SJCRH30 (cell line): Measurements from ENCODE around the gene ABLIM3. TPM values are rescaled to one million over a fixed set of nuclear protein-coding genes. Genes with fewer than 3 reads are reported as not detected.
A peak's percentile ranks its signal among the peaks of the same experiment; 100 is the strongest.

Experiments
- DNase-seq, 2 experiments: peaks; one replicate each; pipeline ENCODE4 v3.0.0-alpha.2; 2015 to 2020
- H3K27ac ChIP-seq: fragments of 250-450 bp; sonication (Bioruptor Pico); 2 replicates; pipeline ENCODE4 v1.5.1; 2020; ENCODE audit warnings: mild to moderate bottlenecking, moderate library complexity
- H3K27me3 ChIP-seq: fragments of 250-450 bp; sonication (Bioruptor Pico); 2 replicates; pipeline ENCODE4 v1.5.1; 2020; ENCODE audit warnings: mild to moderate bottlenecking, moderate library complexity
- H3K36me3 ChIP-seq: fragments of 250-450 bp; sonication (Bioruptor Pico); 2 replicates; pipeline ENCODE4 v1.5.1; 2020; ENCODE audit warnings: mild to moderate bottlenecking, moderate library complexity
- H3K4me1 ChIP-seq: fragments of 250-450 bp; sonication (Bioruptor Pico); 2 replicates; pipeline ENCODE4 v1.5.1; 2020; ENCODE audit warnings: mild to moderate bottlenecking, moderate library complexity
- H3K4me3 ChIP-seq: fragments of 250-450 bp; sonication (Bioruptor Pico); 2 replicates; pipeline ENCODE4 v1.5.1; 2020; ENCODE audit warnings: mild to moderate bottlenecking, moderate library complexity
- H3K9me3 ChIP-seq: fragments of 250-450 bp; sonication (Bioruptor Pico); replicated peaks from 2 replicates; pipeline ENCODE4 v1.5.1; 2020; ENCODE audit warnings: mild to moderate bottlenecking, moderate library complexity
- total RNA-seq: library from RNA; depleted of rRNA; stranded (reverse); fragments of >200 nt; shearing (Covaris generic); gene quantifications from 2 replicates; pipeline ENCODE4 v1.2.3, GENCODE V29; 2014

The ABLIM3 gene
- total RNA-seq, 1 experiment from 2014 or later, result 0.10 TPM

DNA sequence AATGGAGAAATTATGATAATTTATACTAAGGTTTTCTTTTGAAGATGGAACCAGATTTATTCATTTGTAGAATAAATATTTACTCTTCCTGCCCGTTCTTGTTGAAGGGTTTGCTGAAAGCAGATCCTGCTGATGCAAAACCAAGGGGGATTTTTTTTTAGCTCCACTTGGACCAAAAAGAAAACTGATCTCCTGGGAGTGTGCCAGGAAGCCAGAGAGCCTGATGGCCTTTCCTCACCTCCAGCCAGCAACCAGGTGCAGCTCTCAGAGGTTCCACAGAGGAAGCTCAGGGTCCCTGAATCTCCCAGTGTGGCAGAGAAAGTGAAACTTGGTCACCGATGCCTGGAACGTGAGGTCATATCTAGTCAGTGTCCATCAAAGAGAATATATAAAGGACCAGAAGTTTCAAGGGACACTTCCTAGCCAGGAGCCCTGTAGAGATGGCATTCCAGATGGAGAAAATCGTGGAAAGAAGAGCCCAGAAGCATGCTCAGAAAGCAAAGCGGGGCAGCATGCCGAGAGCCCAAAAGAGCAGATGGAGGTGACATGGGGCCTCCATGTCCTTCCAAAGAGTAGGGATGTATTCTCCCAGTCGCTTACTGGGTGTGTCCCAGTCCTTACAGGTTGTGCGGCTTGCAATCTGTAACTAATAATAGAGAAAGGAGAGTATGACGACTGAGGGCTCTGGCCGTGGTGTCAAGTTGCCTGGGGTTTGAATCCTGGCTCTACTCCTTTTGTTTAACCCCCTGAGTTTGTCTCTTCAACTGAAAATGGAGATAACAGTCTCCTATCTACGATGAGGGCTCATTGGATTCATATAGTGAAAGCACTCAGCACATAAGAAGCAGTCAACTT, 142.6 kb downstream of the ABLIM3 start:
- Histone ChIP-seq H3K36me3 (no peaks in the 10 kb centered on the region), H3K9me3 (no peaks in the 10 kb centered on the region), H3K27me3 (0 out of 2 replicates have a peak, but pooled peaks cover 5% of the 10 kb centered on the region), H3K4me1 (no peaks in the 10 kb centered on the region; the same call in 1 of the 2 replicates), H3K27ac (no peak overlapping the region), H3K4me3 (no peak overlapping the region)
- no peak for DNase-seq

DNA sequence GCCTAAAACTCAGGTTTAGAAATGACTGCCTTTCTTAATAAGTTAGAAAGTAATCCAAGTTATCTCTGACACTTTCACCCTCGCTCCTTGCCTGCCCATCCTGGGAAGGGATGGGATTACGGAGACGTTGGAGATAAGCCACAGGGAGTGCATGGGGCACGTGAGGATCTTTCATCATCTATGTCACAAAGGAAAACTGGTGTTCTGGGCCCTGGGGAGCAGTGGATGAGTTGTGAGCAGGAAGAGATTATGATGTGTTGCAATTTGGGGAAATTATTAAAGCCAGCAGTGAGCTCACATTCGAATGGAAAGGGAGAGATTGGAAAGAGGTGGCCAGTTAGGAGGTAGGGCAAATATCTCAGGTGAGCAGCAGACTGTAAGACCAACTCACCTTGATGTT, 143.2 kb downstream of the ABLIM3 start:
- no peaks in the 10 kb centered on the region; the same call in 1 of the 2 replicates for H3K4me1 ChIP-seq
- no peak for DNase-seq
- H3K36me3 ChIP-seq, result no peaks in the 10 kb centered on the region
- 0 out of 2 replicates have a peak, but pooled peaks cover 5% of the 10 kb centered on the region for H3K27me3 ChIP-seq
- no peak overlapping the region for H3K27ac ChIP-seq
- no peak overlapping the region for H3K4me3 ChIP-seq
- no peaks in the 10 kb centered on the region for H3K9me3 ChIP-seq

DNA sequence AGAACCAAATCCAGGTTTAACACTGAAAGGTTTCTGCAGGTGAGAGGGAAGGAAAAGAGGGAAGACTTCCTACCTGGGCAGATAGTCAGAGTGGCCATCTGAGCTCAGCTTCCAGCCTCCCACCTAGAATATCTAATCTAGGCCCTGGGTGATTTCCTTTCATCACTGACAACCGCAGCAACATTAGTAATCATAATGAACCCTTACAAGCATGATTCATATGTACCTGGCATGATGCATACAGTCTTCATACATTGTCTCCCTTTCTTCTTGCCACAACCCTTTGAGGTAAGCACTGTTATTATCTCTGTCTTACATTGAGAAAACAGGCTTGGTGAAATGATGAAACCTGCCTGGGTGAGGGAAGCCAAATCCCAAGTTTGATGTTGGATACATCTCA, 143.9 kb downstream of the ABLIM3 start:
- Histone ChIP-seq H3K27ac (no peak overlapping the region), H3K4me1 (no peaks in the 10 kb centered on the region; the same call in 1 of the 2 replicates), H3K9me3 (no peaks in the 10 kb centered on the region)

DNA sequence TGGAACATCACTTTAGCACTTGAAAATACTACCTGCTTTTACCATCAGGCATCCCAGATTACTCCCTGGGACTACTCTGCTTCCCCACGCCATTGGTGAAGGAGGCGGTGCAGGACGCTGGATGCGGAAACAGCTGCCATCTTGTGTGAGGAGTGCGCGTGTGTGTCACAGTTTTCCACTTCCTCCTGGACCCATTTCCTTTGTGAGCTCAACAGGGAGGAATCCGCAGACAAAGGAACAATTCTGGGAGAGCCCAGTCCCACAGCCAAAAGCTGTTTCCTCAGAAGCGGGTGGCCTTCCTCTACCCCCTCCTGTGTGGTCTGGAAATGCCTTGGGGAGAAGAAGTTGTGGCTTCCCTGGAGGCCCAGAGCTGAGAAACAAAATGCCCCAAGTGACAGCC, 147.1 kb downstream of the ABLIM3 start:
- Histone ChIP-seq H3K9me3 (no peaks in the 10 kb centered on the region), H3K27me3 (0 out of 2 replicates have a peak, but pooled peaks cover 5% of the 10 kb centered on the region), H3K27ac (0 out of 2 replicates have a peak overlapping the region, but pooled peaks have one; percentile 17), H3K4me1 (no peaks in the 10 kb centered on the region; the same call in 1 of the 2 replicates), H3K36me3 (no peaks in the 10 kb centered on the region), H3K4me3 (peak overlapping the region; percentile 23)
- peak in 1 of 2 experiments; percentile 26 for DNase-seq

More for the DNA sequence above, 143.9 kb downstream of the ABLIM3 start:
- H3K27me3 ChIP-seq, result 0 out of 2 replicates have a peak, but pooled peaks cover 5% of the 10 kb centered on the region
- H3K36me3 ChIP-seq, result no peaks in the 10 kb centered on the region
- no peak for DNase-seq
- no peak overlapping the region for H3K4me3 ChIP-seq

DNA sequence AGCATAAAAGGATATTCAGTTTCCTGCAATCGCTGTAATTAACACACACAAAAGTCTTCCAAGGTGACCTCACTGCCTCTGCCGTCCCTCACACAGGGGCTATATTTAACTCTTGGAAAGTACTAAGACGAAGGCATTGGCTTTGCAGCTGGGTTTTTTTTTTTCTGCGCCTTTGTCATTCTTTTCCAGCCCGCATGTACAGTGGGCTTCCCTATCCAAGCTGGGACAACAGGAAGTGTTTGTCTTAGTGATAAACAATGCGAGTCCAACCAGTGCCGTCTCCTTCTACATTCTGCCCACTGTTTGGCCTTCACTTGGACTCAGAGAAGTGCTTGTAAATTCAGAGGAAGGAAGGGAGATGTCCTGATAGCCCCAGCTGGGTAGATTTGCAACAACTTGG, 148.0 kb downstream of the ABLIM3 start:
- no peak for DNase-seq
- H3K27me3 ChIP-seq, result 0 out of 2 replicates have a peak, but pooled peaks cover 8% of the 10 kb centered on the region

DNA sequence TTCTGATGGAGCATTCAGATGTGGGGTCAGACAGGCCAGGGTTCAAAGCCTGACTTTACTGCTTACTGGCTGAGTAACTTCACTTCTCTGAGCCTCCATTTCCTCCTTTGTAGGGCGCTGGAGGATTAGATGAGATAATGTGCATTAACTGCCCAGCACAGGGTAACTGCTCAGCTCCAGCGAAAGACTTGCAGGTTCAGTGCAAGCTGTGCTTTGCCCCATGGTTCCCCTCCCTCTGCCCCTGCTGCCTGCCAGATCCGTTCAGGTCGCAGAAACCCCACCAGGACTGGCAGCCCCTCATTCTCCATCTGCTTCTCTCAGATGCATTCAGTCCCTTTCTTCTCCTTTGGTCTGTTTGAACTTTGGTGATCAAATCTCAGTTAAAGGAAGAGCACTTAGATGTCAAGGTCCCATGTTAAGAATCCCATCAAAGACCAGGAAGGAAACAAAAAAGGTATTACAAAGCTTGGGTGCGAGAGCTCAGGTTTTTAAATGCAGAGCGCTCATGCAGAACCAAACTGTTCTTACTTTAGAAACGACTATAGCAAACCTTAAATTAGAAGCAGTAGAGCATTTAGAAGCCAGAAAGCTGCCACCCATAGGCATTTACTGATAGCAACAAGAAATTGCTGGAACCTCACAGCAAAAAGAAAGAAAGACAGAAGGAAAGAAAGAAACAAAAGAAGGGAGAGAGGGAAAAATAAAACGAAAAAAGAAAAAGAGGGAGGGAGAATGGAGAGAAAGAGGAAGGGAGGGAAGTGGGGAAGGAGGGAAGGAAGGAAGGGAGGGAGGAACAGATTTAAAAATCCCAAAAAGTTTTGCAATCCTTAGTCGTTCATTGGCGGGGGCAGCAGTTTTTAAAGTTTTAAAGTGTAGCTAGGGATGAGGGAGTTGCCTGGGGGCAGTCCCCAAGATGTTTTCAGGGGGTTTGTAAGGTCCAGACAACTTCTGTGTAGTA, 153.9 kb downstream of the ABLIM3 start:
- no peaks in the 10 kb centered on the region for H3K36me3 ChIP-seq
- H3K27ac ChIP-seq, result no peak overlapping the region
- H3K27me3 ChIP-seq, result peaks cover 6% of the 10 kb centered on the region; the same call in 1 of the 2 replicates
- no peak for DNase-seq
- H3K4me1 ChIP-seq, result no peaks in the 10 kb centered on the region
- H3K9me3 ChIP-seq, result no peaks in the 10 kb centered on the region
- H3K4me3 ChIP-seq, result no peak overlapping the region

More for the DNA sequence above, 148.0 kb downstream of the ABLIM3 start:
- H3K4me3 ChIP-seq, result no peak overlapping the region
- no peaks in the 10 kb centered on the region for H3K9me3 ChIP-seq
- H3K27ac ChIP-seq, result no peak overlapping the region
- no peaks in the 10 kb centered on the region for H3K36me3 ChIP-seq
- H3K4me1 ChIP-seq, result no peaks in the 10 kb centered on the region; the same call in 1 of the 2 replicates

DNA sequence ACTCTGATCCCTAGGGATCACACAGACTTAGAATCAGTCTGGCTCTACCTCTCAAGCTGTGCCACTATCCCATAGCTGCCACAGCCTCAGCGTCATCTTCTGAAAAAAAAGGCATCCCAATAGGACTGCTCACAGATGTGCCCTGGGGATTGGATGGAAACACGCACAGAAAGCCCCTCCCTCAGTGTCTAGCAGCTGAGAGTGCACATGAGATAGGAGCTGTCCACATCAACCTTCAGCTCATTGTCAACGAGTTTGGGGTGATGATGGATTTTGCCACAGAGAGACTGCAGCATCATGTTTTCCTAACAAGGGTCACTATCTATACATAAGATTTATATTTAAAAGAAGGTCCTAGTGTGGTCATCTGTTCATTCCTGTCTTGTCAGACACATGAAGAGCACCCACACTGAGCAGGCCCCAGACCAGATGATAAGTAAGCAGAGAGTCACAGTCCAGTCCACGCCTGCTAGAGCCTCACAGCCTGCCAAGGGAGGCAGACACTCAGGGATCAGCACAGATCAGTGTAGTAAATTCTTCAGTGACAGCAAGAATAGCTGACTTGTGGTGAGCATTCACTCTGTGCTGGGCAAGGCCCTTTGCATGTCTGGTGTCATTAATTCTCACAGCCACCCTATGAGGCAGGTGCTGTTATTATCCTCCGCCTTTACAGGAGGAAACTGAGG, 156.2 kb downstream of the ABLIM3 start:
- no peaks in the 10 kb centered on the region for H3K36me3 ChIP-seq
- no peak overlapping the region for H3K27ac ChIP-seq
- peaks cover 6% of the 10 kb centered on the region; the same call in 1 of the 2 replicates for H3K27me3 ChIP-seq
- DNase-seq, result no peak
- no peak overlapping the region for H3K4me3 ChIP-seq
- H3K4me1 ChIP-seq, result no peaks in the 10 kb centered on the region
- no peaks in the 10 kb centered on the region for H3K9me3 ChIP-seq

DNA sequence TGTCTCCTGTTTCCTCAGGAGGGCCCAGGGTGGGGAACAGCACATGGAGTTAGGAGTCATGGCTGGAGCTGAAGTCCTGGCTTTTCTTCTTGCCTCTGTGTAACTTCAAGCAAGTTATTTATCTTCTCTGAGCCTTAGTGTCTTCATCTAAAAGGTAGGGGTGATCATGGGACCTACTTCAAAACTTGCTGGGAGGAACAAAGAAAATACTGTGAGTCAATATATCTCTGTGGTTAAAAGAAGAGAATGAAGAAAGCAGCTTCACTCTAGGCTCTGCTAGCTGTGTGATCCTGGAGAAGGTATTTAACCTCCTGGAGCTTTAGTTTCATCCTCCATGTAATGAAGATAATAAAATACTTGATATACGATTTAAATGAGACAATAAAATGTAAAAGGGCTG, 156.9 kb downstream of the ABLIM3 start:
- H3K36me3 ChIP-seq, result no peaks in the 10 kb centered on the region
- H3K4me1 ChIP-seq, result no peaks in the 10 kb centered on the region
- peaks cover 6% of the 10 kb centered on the region; the same call in 1 of the 2 replicates for H3K27me3 ChIP-seq
- DNase-seq, result no peak
- H3K4me3 ChIP-seq, result no peak overlapping the region
- no peaks in the 10 kb centered on the region for H3K9me3 ChIP-seq
- H3K27ac ChIP-seq, result no peak overlapping the region

DNA sequence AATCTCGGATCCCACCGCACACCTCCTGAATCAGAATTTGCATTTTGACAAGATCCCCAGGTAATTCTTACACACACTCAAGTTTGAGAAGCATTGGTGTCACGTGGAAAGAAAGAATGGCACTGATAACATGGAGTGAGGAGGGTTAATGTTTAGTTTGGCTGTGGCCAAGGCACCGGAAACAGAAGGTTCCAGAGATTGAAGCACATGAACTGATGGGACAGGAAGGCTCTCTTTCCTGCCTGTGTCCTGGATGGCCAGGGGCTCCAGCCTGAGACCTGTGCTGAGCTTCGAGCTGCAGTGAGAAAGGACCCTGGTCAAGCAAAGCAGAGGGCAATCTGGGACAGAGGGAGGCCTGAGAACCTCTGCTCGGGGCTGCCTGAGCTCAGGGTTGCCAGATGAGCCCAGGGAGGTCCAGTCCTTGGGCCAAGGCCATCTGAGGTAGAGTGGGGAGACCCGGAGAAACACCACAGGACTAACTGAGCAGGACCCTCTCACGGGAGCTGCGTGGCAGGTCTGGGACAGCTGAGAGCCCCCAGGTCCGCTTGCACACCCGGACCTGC, 157.6 kb downstream of the ABLIM3 start:
- DNase-seq, result no peak
- no peak overlapping the region for H3K27ac ChIP-seq
- peaks cover 6% of the 10 kb centered on the region; the same call in 1 of the 2 replicates for H3K27me3 ChIP-seq
- no peak overlapping the region for H3K4me3 ChIP-seq
- no peaks in the 10 kb centered on the region for H3K36me3 ChIP-seq
- H3K9me3 ChIP-seq, result no peaks in the 10 kb centered on the region
- no peaks in the 10 kb centered on the region for H3K4me1 ChIP-seq

DNA sequence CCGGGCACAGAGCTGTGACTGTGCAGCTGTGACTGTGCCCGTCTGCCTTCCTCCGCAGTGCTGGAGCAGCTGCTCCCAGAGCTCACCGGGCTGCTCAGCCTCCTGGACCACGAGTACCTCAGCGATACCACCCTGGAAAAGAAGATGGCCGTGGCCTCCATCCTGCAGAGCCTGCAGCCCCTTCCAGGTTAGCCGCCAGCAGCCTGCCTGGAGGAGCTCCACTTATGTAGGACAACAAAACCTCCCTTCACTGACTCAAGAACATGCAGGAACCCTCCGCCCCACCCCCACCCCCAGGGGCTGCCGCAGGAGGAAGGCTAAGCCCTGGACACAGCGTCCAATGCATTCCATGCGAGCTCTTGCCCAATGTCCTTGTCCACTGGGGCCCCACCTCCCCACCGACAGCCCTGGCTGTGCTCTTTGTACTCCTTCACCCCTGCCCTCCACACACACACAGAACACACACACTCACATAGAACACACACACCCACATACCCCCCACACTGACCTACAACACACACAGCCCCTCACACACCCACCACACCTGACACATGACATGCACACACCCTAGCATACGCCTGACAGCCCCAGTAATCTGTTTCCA, 158.3 kb downstream of the ABLIM3 start:
- no peaks in the 10 kb centered on the region for H3K36me3 ChIP-seq
- no peaks in the 10 kb centered on the region for H3K4me1 ChIP-seq
- DNase-seq, result no peak
- H3K27ac ChIP-seq, result no peak overlapping the region
- no peak overlapping the region for H3K4me3 ChIP-seq
- peaks cover 3% of the 10 kb centered on the region; the same call in 1 of the 2 replicates for H3K27me3 ChIP-seq
- no peaks in the 10 kb centered on the region for H3K9me3 ChIP-seq

DNA sequence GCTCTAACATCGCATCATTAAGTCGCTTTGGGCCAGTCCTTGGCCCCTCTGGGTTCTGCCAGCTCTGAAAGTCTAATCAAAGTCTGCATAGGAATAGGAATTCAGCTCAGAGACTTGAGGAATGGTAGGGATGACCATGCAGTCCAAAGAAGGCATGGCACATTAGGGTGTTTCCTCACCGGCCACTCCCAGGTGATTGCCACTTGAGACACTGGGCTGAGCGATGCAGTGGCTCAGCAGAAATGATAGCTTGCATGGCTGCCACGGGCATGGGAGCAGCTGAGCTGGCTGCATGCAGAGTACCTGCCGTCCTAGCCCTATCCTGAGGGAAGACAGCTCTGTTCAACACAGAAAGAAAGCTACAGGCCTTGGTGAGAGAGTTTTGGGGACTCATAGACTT, 159.1 kb downstream of the ABLIM3 start:
- DNase-seq, result no peak
- no peak overlapping the region for H3K27ac ChIP-seq
- H3K27me3 ChIP-seq, result peaks cover 3% of the 10 kb centered on the region; the same call in 1 of the 2 replicates
- no peaks in the 10 kb centered on the region for H3K4me1 ChIP-seq
- H3K36me3 ChIP-seq, result no peaks in the 10 kb centered on the region
- H3K9me3 ChIP-seq, result no peaks in the 10 kb centered on the region
- H3K4me3 ChIP-seq, result no peak overlapping the region

DNA sequence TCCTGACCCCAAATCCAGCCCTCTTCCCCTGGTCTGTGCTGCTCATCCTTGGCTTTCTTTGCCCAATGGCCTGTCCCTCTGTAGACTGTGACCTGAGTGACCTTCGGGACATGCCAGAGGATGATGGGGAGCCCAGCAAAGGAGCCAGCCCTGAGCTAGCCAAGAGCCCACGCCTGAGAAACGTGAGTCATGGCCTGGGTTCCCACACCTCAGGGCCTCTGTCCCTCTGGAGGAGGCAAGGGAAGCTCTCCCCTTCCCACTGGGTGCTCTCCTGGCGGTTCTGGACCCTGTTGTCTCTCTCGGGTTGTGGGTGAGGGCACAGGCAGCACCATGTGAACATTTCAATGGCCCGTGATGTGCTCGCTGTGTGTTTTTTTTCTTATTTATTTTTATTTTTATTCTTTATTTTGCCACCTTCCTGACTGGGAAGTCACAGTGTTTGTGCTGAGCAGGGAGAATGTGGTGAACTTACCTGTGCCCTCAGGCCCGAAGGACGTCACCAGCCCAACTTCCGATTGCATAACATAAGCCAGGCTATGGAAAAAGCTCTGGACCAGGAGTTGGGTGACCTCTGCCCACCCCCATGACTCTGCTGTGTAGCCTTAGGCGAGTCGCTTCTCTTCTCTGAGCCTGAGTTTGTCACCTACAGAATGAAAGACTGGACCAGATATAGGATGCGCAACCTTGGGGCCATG, 159.9 kb downstream of the ABLIM3 start:
- DNase-seq, result no peak
- Histone ChIP-seq H3K27me3 (peaks cover 3% of the 10 kb centered on the region; the same call in 1 of the 2 replicates), H3K4me3 (no peak overlapping the region), H3K27ac (no peak overlapping the region), H3K36me3 (no peaks in the 10 kb centered on the region), H3K4me1 (no peaks in the 10 kb centered on the region), H3K9me3 (no peaks in the 10 kb centered on the region)

DNA sequence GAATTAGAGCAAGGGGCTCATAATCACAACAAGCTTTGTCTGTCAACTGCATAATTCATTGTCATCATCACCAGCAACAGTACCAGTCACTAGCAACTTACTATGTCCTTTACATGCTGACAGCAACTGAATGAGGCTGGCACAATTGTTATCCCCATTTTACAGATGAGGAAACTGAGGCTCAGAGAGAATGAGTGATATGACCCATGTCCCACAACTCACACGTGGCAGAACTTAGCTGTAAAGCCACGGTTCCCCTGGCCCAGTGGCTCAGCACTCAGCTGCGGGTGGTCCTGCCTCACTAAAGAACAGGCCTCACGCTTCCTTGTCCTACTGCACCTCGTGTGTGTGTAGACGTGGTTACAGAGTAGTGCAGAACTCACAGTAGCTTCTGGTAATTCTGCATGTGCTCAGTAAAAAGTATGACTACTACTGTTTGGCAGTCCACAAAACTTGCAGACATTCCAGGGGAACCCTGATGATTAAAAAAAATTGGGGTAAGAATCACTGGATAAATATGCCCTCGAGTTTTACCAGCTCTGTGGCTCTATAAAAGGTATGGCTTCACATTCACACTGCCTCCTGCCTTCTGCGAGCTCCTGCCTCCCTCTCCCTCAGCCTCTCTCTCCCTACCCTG, 160.6 kb downstream of the ABLIM3 start:
- no peak overlapping the region for H3K27ac ChIP-seq
- no peak for DNase-seq
- H3K9me3 ChIP-seq, result no peaks in the 10 kb centered on the region
- peaks cover 3% of the 10 kb centered on the region; the same call in 1 of the 2 replicates for H3K27me3 ChIP-seq
- H3K4me3 ChIP-seq, result no peak overlapping the region
- no peaks in the 10 kb centered on the region for H3K36me3 ChIP-seq
- H3K4me1 ChIP-seq, result no peaks in the 10 kb centered on the region
